Gastrocnemius medialis (tissue), 4 donors: ENCODE results near the gene MYDGF. TPM values are rescaled to one million over a fixed set of nuclear protein-coding genes. Genes with fewer than 3 reads are reported as not detected.
A peak's percentile ranks its signal among the peaks of the same experiment; 100 is the strongest.

Source experiments
- ATAC-seq, 2 donors: fragments of 150-250 bp; one replicate each; pipeline ENCODE4 v1.9.1; 2016
- DNase-seq, 2 donors: peaks; one replicate each; pipeline ENCODE4 v3.0.0-alpha.2; 2019
- H3K27ac ChIP-seq, 4 donors: fragments of 200-600 bp; sonication (generic); 1 replicate in 1 of 4; 2 replicates in 3 of 4; pipeline ENCODE4 v1.5.1; 2016 to 2018; ENCODE audit warnings: mild to moderate bottlenecking in 2 of 4, moderate library complexity in 1 of 4
- H3K27me3 ChIP-seq, 3 donors: fragments of 200-600 bp; sonication (generic) in 2 of 3; 1 replicate in 1 of 3; 2 replicates in 2 of 3; pipeline versions ENCODE4 v1.5.1 to v1.6.0; 2016 to 2019; ENCODE audit warnings: mild to moderate bottlenecking in 1 of 3, moderate library complexity in 1 of 3
- H3K36me3 ChIP-seq, 2 donors: fragments of 200-600 bp; sonication (generic) in 1 of 2; one replicate each; pipeline ENCODE4 v1.5.1; 2017 to 2018
- H3K4me1 ChIP-seq, 2 donors: fragments of 200-600 bp; sonication (generic) in 1 of 2; one replicate each; pipeline ENCODE4 v1.5.1; 2016 to 2017; ENCODE audit warnings: mild to moderate bottlenecking in 2 of 2
- H3K4me3 ChIP-seq, 4 donors: fragments of 200-600 bp; sonication (generic) in 3 of 4; 1 replicate in 1 of 4; 2 replicates in 3 of 4; pipeline ENCODE4 v1.5.1; 2016 to 2019; ENCODE audit warnings: mild to moderate bottlenecking in 2 of 4
- H3K9me3 ChIP-seq, 3 donors: fragments of 200-600 bp; sonication (generic) in 2 of 3; 1 replicate in 1 of 3; 2 replicates in 2 of 3; pipeline ENCODE4 v1.5.1; 2016 to 2019
- CTCF ChIP-seq, 5 experiments: fragments of 450-650 bp in 3 of 5; fragments of 200-600 bp in 2 of 5; sonication (generic) in 2 of 5; IDR thresholded peaks in 4 of 5; conservative IDR thresholded peaks in 1 of 5; 1 replicate in 4 of 5; 2 replicates in 1 of 5; pipeline ENCODE4 v1.5.1; 2016 to 2019; ENCODE audit warnings: antibody characterized with exemption in 5 of 5, mild to moderate bottlenecking in 3 of 5, moderate library complexity in 3 of 5
- POLR2A ChIP-seq, 2 donors: fragments of 450-650 bp; IDR thresholded peaks; one replicate each; pipeline ENCODE4 v1.6.1; 2017; ENCODE audit warnings: antibody characterized with exemption in 2 of 2, mild to moderate bottlenecking in 2 of 2, moderate library complexity in 2 of 2
- in situ Hi-C, 4 donors: fragments of 200-750 bp; cut with MboI; loops; one replicate each; pipeline versions ENCODE4 v1.15.0 to v1.8.0; 2017; ENCODE audit warnings: low sequenced_read_pairs in 4 of 4
- intact Hi-C: fragments of 100-400 bp; cut with DNase I; formaldehyde crosslinking; loops from one replicate; pipeline ENCODE4 v1.15.1; 2023; ENCODE audit warnings: low total_unique reads
- total RNA-seq, 4 donors: library from RNA; depleted of rRNA; stranded (reverse); fragments of >200 nt; gene quantifications; one replicate each; pipeline versions ENCODE4 v1.1.0 to v1.2.3, GENCODE V29; 2016

The MYDGF gene
- total RNA-seq, 4 donors from 2014 or later = 8.0 to 12.9 (median 10.1) TPM

GRCh38 chr19:4676955-4677731 lies 7.0 kb upstream of the MYDGF start:
- no peaks in the 10 kb centered on the region for H3K27me3 ChIP-seq
- DNase-seq (peak in 1 of 2 donors; percentile 80), ATAC-seq (peak; percentile 76 to 81)
- no peaks in the 10 kb centered on the region for H3K9me3 ChIP-seq
- H3K36me3 ChIP-seq = peaks cover 0 to 47% of the 10 kb centered on the region in 2 donors
- in situ Hi-C loops (no loop called here), intact Hi-C loops (loop anchor here (1.0 kb wide), 1 partner anchor 35 kb away; no protein-coding TSS in a partner anchor)
- no peak overlapping the region for H3K4me3 ChIP-seq
- TF ChIP-seq POLR2A (IDR thresholded peaks at IDR 0.05) (peak in 1 of 2 donors; percentile 21), CTCF (IDR thresholded peaks at IDR 0.05 in 4 of 5, conservative IDR thresholded peaks at IDR 0.05 in 1 of 5) (peak; percentile 60 to 92 (median 73))
- peaks cover 8 to 14% of the 10 kb centered on the region in 2 donors for H3K4me1 ChIP-seq
- H3K27ac ChIP-seq = peak overlapping the region; percentile 81 to 90 (median 87)

DNA sequence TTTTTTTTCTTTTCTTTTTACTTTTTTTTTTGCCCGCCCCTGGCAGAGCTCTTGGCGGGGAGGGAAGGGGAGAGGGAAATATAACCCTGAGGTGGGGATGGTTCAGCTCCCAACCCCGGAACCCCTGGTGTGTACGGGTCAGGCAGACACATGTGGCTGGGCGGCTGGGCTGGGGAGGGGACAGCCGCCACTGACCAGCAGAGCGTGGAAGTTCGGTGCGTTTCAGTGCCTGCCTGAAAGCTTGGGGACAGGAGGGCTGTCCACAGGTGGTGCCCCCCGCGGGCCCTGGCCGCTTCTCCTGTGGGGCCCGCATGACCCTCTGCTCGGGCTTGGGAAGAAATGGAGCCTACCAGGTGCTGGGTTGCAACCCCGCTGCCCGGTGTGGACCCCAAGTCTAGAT lies 5.2 kb upstream of the MYDGF start:
- in situ Hi-C loops = no loop called here
- TF ChIP-seq POLR2A (IDR thresholded peaks at IDR 0.05) (no peak), CTCF (IDR thresholded peaks at IDR 0.05 in 4 of 5, conservative IDR thresholded peaks at IDR 0.05 in 1 of 5) (no peak)
- H3K27ac ChIP-seq = peak overlapping the region; percentile 63 to 90 (median 72)
- no peak overlapping the region for H3K4me3 ChIP-seq
- DNase-seq (no peak), ATAC-seq (no peak)
- no peaks in the 10 kb centered on the region for H3K9me3 ChIP-seq
- no peaks in the 10 kb centered on the region for H3K27me3 ChIP-seq
- intact Hi-C loops = no loop called here
- peaks cover 0 to 37% of the 10 kb centered on the region in 2 donors for H3K36me3 ChIP-seq
- H3K4me1 ChIP-seq = peaks cover 22 to 25% of the 10 kb centered on the region in 2 donors

GRCh38 chr19:4673726-4674125 lies 3.6 kb upstream of the MYDGF start:
- ATAC-seq = no peak
- TF ChIP-seq POLR2A (IDR thresholded peaks at IDR 0.05) (no peak), CTCF (IDR thresholded peaks at IDR 0.05 in 4 of 5, conservative IDR thresholded peaks at IDR 0.05 in 1 of 5) (no peak)
- peak overlapping the region; percentile 63 to 90 (median 72) for H3K27ac ChIP-seq
- no peaks in the 10 kb centered on the region for H3K27me3 ChIP-seq
- intact Hi-C loops = no loop called here
- no peak overlapping the region for H3K4me3 ChIP-seq
- DNase-seq = no peak
- in situ Hi-C loops = no loop called here
- H3K36me3 ChIP-seq = peaks cover 0 to 23% of the 10 kb centered on the region in 2 donors
- H3K4me1 ChIP-seq = peaks cover 32 to 34% of the 10 kb centered on the region in 2 donors
- H3K9me3 ChIP-seq = no peaks in the 10 kb centered on the region

GRCh38 chr19:4673216-4673615 lies 3.1 kb upstream of the MYDGF start:
- intact Hi-C loops = no loop called here
- no peak for DNase-seq
- Histone ChIP-seq H3K36me3 (peaks cover 0 to 23% of the 10 kb centered on the region in 2 donors), H3K9me3 (no peaks in the 10 kb centered on the region), H3K4me3 (no peak overlapping the region), H3K27me3 (no peaks in the 10 kb centered on the region), H3K4me1 (peaks cover 32 to 35% of the 10 kb centered on the region in 2 donors), H3K27ac (peak overlapping the region; percentile 63 to 90 (median 72))
- no peak for TF ChIP-seq POLR2A (IDR thresholded peaks at IDR 0.05)
- no peak for TF ChIP-seq CTCF (IDR thresholded peaks at IDR 0.05 in 4 of 5, conservative IDR thresholded peaks at IDR 0.05 in 1 of 5)
- in situ Hi-C loops = no loop called here
- ATAC-seq = no peak
